RWPE2 (cell line): ENCODE results near the gene CYB561D1.

ENCODE experiments used
- ATAC-seq: fragments of 200-7000 bp; cut with Tn5 transposase; 3 replicates; pipeline ENCODE4 v1.9.1; 2021; ENCODE audit warnings: low read depth
- DNase-seq: peaks from one replicate; pipeline ENCODE4 v3.0.0-alpha.2; 2020; ENCODE audit warnings: low spot score
- H3K27ac ChIP-seq: fragments of 450-650 bp; 2 replicates; pipeline ENCODE4 v1.5.1; 2017; ENCODE audit warnings: mild to moderate bottlenecking; ENCODE audit not compliant: poor library complexity, severe bottlenecking
- H3K27me3 ChIP-seq: fragments of 250-450 bp; sonication (Bioruptor Pico); 2 replicates; pipeline ENCODE4 v1.5.1; 2021; ENCODE audit warnings: mild to moderate bottlenecking, moderate library complexity; ENCODE audit not compliant: insufficient read depth, poor library complexity, severe bottlenecking
- H3K36me3 ChIP-seq: fragments of 250-450 bp; sonication (Bioruptor Pico); 2 replicates; pipeline ENCODE4 v1.5.1; 2020; ENCODE audit warnings: low read depth, mild to moderate bottlenecking, moderate library complexity
- H3K4me1 ChIP-seq: fragments of 250-450 bp; sonication (Bioruptor Pico); 2 replicates; pipeline ENCODE4 v1.5.1; 2021; ENCODE audit warnings: mild to moderate bottlenecking, moderate library complexity; ENCODE audit not compliant: insufficient read depth, poor library complexity, severe bottlenecking
- H3K4me3 ChIP-seq: fragments of 250-450 bp; sonication (Bioruptor Pico); 2 replicates; pipeline ENCODE4 v1.5.1; 2021; ENCODE audit warnings: mild to moderate bottlenecking, moderate library complexity; ENCODE audit not compliant: severe bottlenecking
- H3K9me3 ChIP-seq: fragments of 250-450 bp; sonication (Bioruptor Pico); 2 replicates; pipeline ENCODE4 v1.5.1; 2021; ENCODE audit warnings: mild to moderate bottlenecking, moderate library complexity; ENCODE audit not compliant: severe bottlenecking
- CTCF ChIP-seq: fragments of 450-650 bp; IDR thresholded peaks from one replicate; pipeline ENCODE4 v1.5.1; 2017; ENCODE audit warnings: mild to moderate bottlenecking, moderate library complexity; ENCODE audit not compliant: poor library complexity, severe bottlenecking

Gene CYB561D1

GRCh38 chr1:109488201-109488600 is 5.7 kb upstream of the CYB561D1 start:
- Histone ChIP-seq H3K4me3 (no peak overlapping the region), H3K27ac (no peak overlapping the region), H3K27me3 (no peaks in the 10 kb centered on the region), H3K36me3 (peaks cover 4% of the 10 kb centered on the region; the same call in 1 of the 2 replicates), H3K9me3 (no peaks in the 10 kb centered on the region), H3K4me1 (peaks cover 4% of the 10 kb centered on the region)
- no peak for TF ChIP-seq CTCF
- DNase-seq (no peak), ATAC-seq (no peak)

DNA sequence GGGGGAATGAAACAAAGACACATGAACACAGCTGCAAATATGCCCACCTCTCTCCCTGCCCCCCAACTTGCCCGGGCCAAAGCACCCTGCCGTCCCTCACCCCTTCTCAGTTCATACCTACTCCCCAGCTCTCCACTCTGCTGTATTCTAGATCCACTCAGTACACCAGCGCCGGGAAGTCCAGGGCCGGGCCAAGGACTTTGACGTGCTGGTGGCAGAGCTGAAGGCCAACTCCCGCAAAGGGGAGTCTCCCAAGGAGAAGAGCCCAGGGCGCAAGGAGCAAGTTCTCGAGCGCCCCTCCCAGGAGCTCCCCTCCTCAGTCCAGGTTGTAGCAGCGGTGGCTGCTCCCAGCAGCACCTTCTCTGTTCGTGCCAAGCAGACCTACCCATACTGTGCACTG is 5.2 kb upstream of the CYB561D1 start:
- no peak for TF ChIP-seq CTCF
- H3K4me1 ChIP-seq = peaks cover 7% of the 10 kb centered on the region
- no peaks in the 10 kb centered on the region for H3K9me3 ChIP-seq
- no peak overlapping the region for H3K27ac ChIP-seq
- DNase-seq = no peak
- ATAC-seq = no peak
- no peaks in the 10 kb centered on the region for H3K27me3 ChIP-seq
- H3K4me3 ChIP-seq = no peak overlapping the region
- peaks cover 4% of the 10 kb centered on the region; the same call in 1 of the 2 replicates for H3K36me3 ChIP-seq

DNA sequence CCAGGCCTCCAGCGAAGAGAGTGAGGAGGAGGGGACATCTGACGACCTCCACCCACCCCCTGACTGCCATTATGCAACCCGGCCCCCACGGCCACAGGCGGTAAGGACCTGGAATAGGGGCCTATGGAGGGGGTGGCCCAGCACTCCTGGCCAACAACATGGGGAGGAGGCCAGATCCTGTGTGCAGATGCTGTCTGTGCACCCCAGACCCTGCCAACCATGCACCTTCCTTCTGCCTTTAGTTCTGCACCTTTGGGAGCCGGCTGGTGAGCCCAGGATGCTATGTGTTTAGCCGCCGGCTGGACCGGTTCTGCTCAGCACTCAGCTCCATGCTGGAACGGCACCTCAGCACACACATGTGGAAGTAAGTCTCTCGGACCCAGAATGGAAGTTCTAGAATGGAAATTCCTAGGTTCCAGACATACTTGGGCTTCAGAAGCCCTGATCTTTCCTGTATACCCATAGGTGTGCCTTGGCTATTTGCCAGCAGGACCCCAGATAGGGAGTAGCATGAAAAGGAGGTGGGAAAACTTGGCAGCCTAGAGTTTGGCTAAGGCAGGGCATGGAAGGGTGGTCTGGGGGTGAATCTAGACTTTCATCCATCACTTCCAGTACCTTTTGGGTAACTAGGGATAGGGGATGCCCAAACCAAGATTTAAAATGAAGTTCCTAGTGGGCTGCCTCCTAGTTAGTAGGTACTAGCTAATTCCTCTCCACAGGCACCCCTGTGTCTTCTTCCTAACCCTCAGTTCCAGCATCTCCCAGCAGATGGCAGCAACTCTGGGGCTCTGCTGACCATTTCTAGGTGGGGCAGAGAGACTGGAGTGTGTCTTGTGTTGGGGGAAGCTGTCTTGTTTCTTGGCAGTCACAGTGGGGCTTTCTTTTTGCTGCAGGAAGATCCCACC is 3.6 kb upstream of the CYB561D1 start:
- H3K27ac ChIP-seq = no peak overlapping the region
- ATAC-seq = peak; percentile 38; the same call in 1 of the 3 replicates
- peak; percentile 71 for TF ChIP-seq CTCF
- H3K9me3 ChIP-seq = no peaks in the 10 kb centered on the region
- no peak overlapping the region for H3K4me3 ChIP-seq
- no peaks in the 10 kb centered on the region for H3K27me3 ChIP-seq
- no peak for DNase-seq
- peaks cover 3% of the 10 kb centered on the region for H3K4me1 ChIP-seq
- peaks cover 4% of the 10 kb centered on the region; the same call in 1 of the 2 replicates for H3K36me3 ChIP-seq

GRCh38 chr1:109490934-109491302 is 3.0 kb upstream of the CYB561D1 start:
- Histone ChIP-seq H3K36me3 (peaks cover 7% of the 10 kb centered on the region), H3K27ac (no peak overlapping the region), H3K4me1 (peaks cover 3% of the 10 kb centered on the region), H3K27me3 (no peaks in the 10 kb centered on the region), H3K4me3 (no peak overlapping the region), H3K9me3 (no peaks in the 10 kb centered on the region)
- ATAC-seq (no peak), DNase-seq (no peak)
- peak; percentile 47 for TF ChIP-seq CTCF

GRCh38 chr1:109491372-109491771 is 2.5 kb upstream of the CYB561D1 start:
- Histone ChIP-seq H3K9me3 (no peaks in the 10 kb centered on the region), H3K4me1 (peaks cover 3% of the 10 kb centered on the region), H3K27me3 (no peaks in the 10 kb centered on the region), H3K36me3 (peaks cover 12% of the 10 kb centered on the region), H3K4me3 (no peak overlapping the region), H3K27ac (no peak overlapping the region)
- DNase-seq = no peak
- no peak for ATAC-seq
- TF ChIP-seq CTCF = no peak
